ENCODE results near the gene B4GALT2. TPM values are rescaled to one million over a fixed set of nuclear protein-coding genes. Genes with fewer than 3 reads are reported as not detected.
A peak's percentile ranks its signal among the peaks of the same experiment; 100 is the strongest.

The B4GALT2 gene
- total RNA-seq, 1 donor from 2014 or later, result 53.9 TPM

GRCh38 chr1:44034976-44035716, 56.1 kb downstream of the B4GALT2 start:
- Mint-ChIP-seq H3K4me3 (ENCODE audit: low read depth) (no peak overlapping the region), H3K27me3 (ENCODE audit: low read depth) (peaks cover 2% of the 10 kb centered on the region), H3K36me3 (ENCODE audit: low read depth) (no peaks in the 10 kb centered on the region), H3K4me1 (ENCODE audit: low read depth) (peaks cover 16% of the 10 kb centered on the region), H3K27ac (no peak overlapping the region), H3K9me3 (no peaks in the 10 kb centered on the region)
- intact Hi-C loops (cut with micrococcal nuclease), result loop anchor here (5.0 to 10.0 kb wide), 3 partner anchors 43 to 508 kb away; partner anchors contain the start of genes CCDC24 and IPO13
- no peak for DNase-seq (ENCODE audit: low spot score)

DNA sequence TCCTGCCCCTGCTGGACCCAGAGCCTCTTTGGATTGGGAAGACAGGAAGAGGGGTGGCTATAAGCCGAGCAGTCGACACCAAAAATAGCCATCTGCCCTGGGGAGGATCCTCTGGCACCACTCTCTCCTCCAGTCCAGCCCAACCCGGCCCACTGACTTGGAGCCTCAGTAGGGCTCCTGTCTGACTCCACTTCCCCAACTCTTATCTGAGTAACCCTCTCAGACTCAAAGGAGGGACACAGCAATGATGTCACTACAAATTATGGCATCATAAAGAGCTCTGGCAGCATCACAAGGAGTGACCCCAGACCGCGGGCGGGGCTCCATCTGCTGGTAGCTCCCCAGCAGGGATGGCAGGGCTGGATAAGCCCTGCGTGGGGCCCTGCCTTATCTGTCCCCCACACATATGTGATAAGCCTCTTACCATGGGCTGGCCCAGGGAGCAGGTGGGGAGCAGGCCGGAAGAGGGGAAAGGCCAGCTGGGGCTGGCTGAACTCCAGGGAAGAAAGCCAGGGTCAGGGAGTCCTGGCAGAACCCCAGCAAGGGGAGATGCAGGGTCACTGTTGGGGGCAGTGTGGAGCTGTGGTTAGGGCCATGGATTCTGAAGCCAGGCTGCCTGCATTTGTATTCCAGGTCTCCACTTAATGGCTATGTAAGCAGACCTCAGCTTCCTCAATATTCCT, 56.9 kb downstream of the B4GALT2 start:
- Mint-ChIP-seq H3K27me3 (ENCODE audit: low read depth) (peaks cover 5% of the 10 kb centered on the region), H3K36me3 (ENCODE audit: low read depth) (no peaks in the 10 kb centered on the region), H3K4me1 (ENCODE audit: low read depth) (peaks cover 16% of the 10 kb centered on the region), H3K4me3 (ENCODE audit: low read depth) (no peak overlapping the region), H3K27ac (no peak overlapping the region), H3K9me3 (no peaks in the 10 kb centered on the region)
- no peak for DNase-seq (ENCODE audit: low spot score)
- intact Hi-C loops (cut with micrococcal nuclease), result loop anchor here (1.0 to 10.0 kb wide), 3 partner anchors 31 to 509 kb away; partner anchors contain the start of gene IPO13

- Mint-ChIP-seq H3K27me3 (ENCODE audit: low read depth) (peaks cover 7% of the 10 kb centered on the region), H3K9me3 (no peaks in the 10 kb centered on the region), H3K4me1 (ENCODE audit: low read depth) (peaks cover 11% of the 10 kb centered on the region), H3K4me3 (ENCODE audit: low read depth) (no peak overlapping the region), H3K36me3 (ENCODE audit: low read depth) (no peaks in the 10 kb centered on the region), H3K27ac (no peak overlapping the region)
- intact Hi-C loops (cut with micrococcal nuclease), result loop anchor here (1.0 to 10.0 kb wide), 3 partner anchors 31 to 509 kb away; partner anchors contain the start of gene IPO13
- DNase-seq (ENCODE audit: low spot score), result peak; percentile 36
Measured at GRCh38 chr1:44036409-44037139, 57.6 kb downstream of the B4GALT2 start.

GRCh38 chr1:44037154-44037553, 58.1 kb downstream of the B4GALT2 start:
- Mint-ChIP-seq H3K4me3 (ENCODE audit: low read depth) (no peak overlapping the region), H3K27me3 (ENCODE audit: low read depth) (peaks cover 7% of the 10 kb centered on the region), H3K4me1 (ENCODE audit: low read depth) (peaks cover 8% of the 10 kb centered on the region), H3K9me3 (no peaks in the 10 kb centered on the region), H3K36me3 (ENCODE audit: low read depth) (no peaks in the 10 kb centered on the region), H3K27ac (no peak overlapping the region)
- DNase-seq (ENCODE audit: low spot score), result no peak
- intact Hi-C loops (cut with micrococcal nuclease), result loop anchor here (5.0 to 10.0 kb wide), 2 partner anchors 92 to 510 kb away; partner anchors contain the start of gene IPO13

- intact Hi-C loops (cut with micrococcal nuclease), result loop anchor here (5.0 to 10.0 kb wide), 2 partner anchors 94 to 512 kb away; partner anchors contain the start of gene IPO13
- DNase-seq (ENCODE audit: low spot score), result no peak
Measured at GRCh38 chr1:44038876-44039657, 60.1 kb downstream of the B4GALT2 start.

GRCh38 chr1:44040418-44040817, 61.4 kb downstream of the B4GALT2 start:
- Mint-ChIP-seq H3K36me3 (ENCODE audit: low read depth) (no peaks in the 10 kb centered on the region), H3K27me3 (ENCODE audit: low read depth) (peaks cover 7% of the 10 kb centered on the region), H3K4me1 (ENCODE audit: low read depth) (peaks cover 2% of the 10 kb centered on the region), H3K4me3 (ENCODE audit: low read depth) (no peak overlapping the region), H3K27ac (no peak overlapping the region), H3K9me3 (no peaks in the 10 kb centered on the region)
- intact Hi-C loops (cut with micrococcal nuclease), result no loop called here
- no peak for DNase-seq (ENCODE audit: low spot score)

More at GRCh38 chr1:44038876-44039657, 60.1 kb downstream of the B4GALT2 start:
- Mint-ChIP-seq H3K27ac (no peak overlapping the region), H3K36me3 (ENCODE audit: low read depth) (no peaks in the 10 kb centered on the region), H3K9me3 (no peaks in the 10 kb centered on the region), H3K4me3 (ENCODE audit: low read depth) (no peak overlapping the region), H3K27me3 (ENCODE audit: low read depth) (peaks cover 7% of the 10 kb centered on the region), H3K4me1 (ENCODE audit: low read depth) (peaks cover 2% of the 10 kb centered on the region)

Other genes with a start within 250 kb of the B4GALT2 start
- gene ARTN, start 45.4 kb upstream of the B4GALT2 start, total RNA-seq, result 0.21 and 0.39 TPM in 2 replicates
- gene IPO13, start 32.3 kb upstream of the B4GALT2 start, total RNA-seq, result 26.4 and 26.8 TPM in 2 replicates
- 48.2 and 49.5 TPM in 2 replicates for gene DPH2, start 9.2 kb upstream of the B4GALT2 start, total RNA-seq
- gene ATP6V0B, start 4.2 kb upstream of the B4GALT2 start, total RNA-seq, result 156 and 160 TPM in 2 replicates
- gene CCDC24, start 12.4 kb downstream of the B4GALT2 start, total RNA-seq, result 2.1 and 2.3 TPM in 2 replicates
- gene SLC6A9, start 52.3 kb downstream of the B4GALT2 start, total RNA-seq, result 2.1 and 3.2 TPM in 2 replicates
- gene KLF17, start 139.6 kb downstream of the B4GALT2 start, total RNA-seq, result not detected in 2 replicates
- not detected in 2 replicates for gene KLF18, start 162.4 kb downstream of the B4GALT2 start, total RNA-seq
- 32.8 and 36.8 TPM in 2 replicates for gene DMAP1, start 234.3 kb downstream of the B4GALT2 start, total RNA-seq